OCI-LY7 (cell line): ENCODE data around the gene KYNU. TPM values are rescaled to one million over a fixed set of nuclear protein-coding genes. Genes with fewer than 3 reads are reported as not detected.
A peak's percentile ranks its signal among the peaks of the same experiment; 100 is the strongest.
"Not testable (repeated sequence)": the region's sequence is repeated elsewhere in the genome, so short reads cannot be mapped to it uniquely, and the experiment has no call there.

Experiments used
- BruUV-seq: library from RNA; stranded (reverse); fragments of 400-500 nt; replicated peaks from 2 replicates; lab custom pipeline; 2021; lab: Mats Ljungman, UMichigan
- CTCF ChIA-PET: fragments of 300-600 bp; sonication (Branson Sonifier 250); formaldehyde crosslinking; loops from one replicate; lab custom pipeline; 2022; ENCODE audit warnings: antibody characterized with exemption; ENCODE audit not compliant: unreplicated experiment; lab: Charles Lee
- POLR2A ChIA-PET: fragments of 300-600 bp; sonication (Branson Sonifier 250); formaldehyde crosslinking; loops from one replicate; lab custom pipeline; 2022; ENCODE audit warnings: antibody characterized with exemption; lab: Charles Lee
- DNase-seq: peaks from one replicate; pipeline ENCODE4 v3.0.0-alpha.2; 2015; ENCODE audit warnings: low spot score
- H2AFZ ChIP-seq: fragments of 200-600 bp; sonication (generic), shearing (Covaris generic); 2 replicates; pipeline ENCODE4 v1.6.1; 2014; ENCODE audit warnings: mild to moderate bottlenecking, antibody characterized with exemption, low read length, moderate library complexity
- H3K27ac ChIP-seq: fragments of 200-600 bp; sonication (generic); 2 replicates; pipeline ENCODE4 v1.5.1; 2014; ENCODE audit warnings: mixed run types, low read depth, mild to moderate bottlenecking, moderate library complexity, low read length, inconsistent platforms; ENCODE audit not compliant: poor library complexity, severe bottlenecking
- H3K36me3 ChIP-seq: fragments of 200-600 bp; sonication (generic); 2 replicates; pipeline ENCODE4 v1.6.1; 2014; ENCODE audit warnings: mild to moderate bottlenecking, antibody characterized with exemption, low read length, moderate library complexity, mixed read lengths; ENCODE audit not compliant: insufficient read depth
- H3K4me1 ChIP-seq: fragments of 200-600 bp; sonication (generic); 2 replicates; pipeline ENCODE4 v1.5.1; 2014; ENCODE audit warnings: mild to moderate bottlenecking, low read length; ENCODE audit not compliant: insufficient read depth, poor library complexity, severe bottlenecking
- H3K4me2 ChIP-seq: fragments of 200-600 bp; sonication (generic); 2 replicates; pipeline ENCODE4 v1.6.1; 2014; ENCODE audit warnings: mild to moderate bottlenecking, low read length
- H3K4me3 ChIP-seq: fragments of 200-600 bp; sonication (generic); 2 replicates; pipeline ENCODE4 v1.5.1; 2014; ENCODE audit warnings: mild to moderate bottlenecking, low read depth, low read length; ENCODE audit not compliant: poor library complexity, severe bottlenecking
- H3K79me2 ChIP-seq: fragments of 200-600 bp; sonication (generic); 2 replicates; pipeline ENCODE4 v1.6.1; 2016; ENCODE audit warnings: low read depth, mild to moderate bottlenecking, low read length, moderate library complexity, mixed read lengths; ENCODE audit not compliant: insufficient read depth
- H3K9me2 ChIP-seq: fragments of 200-600 bp; sonication (generic); 2 replicates; pipeline ENCODE4 v1.6.1; 2016; ENCODE audit warnings: mild to moderate bottlenecking, low read length, mixed read lengths; ENCODE audit not compliant: insufficient read depth
- H3K9me3 ChIP-seq: fragments of 200-600 bp; sonication (generic); 2 replicates; pipeline ENCODE4 v1.6.1; 2014; ENCODE audit warnings: mild to moderate bottlenecking, mixed run types, low read length, mixed read lengths
- H4K20me1 ChIP-seq: fragments of 200-600 bp; sonication (generic); 2 replicates; pipeline ENCODE4 v1.6.1; 2014; ENCODE audit warnings: mild to moderate bottlenecking, antibody characterized with exemption, low read length, moderate library complexity, mixed read lengths; ENCODE audit not compliant: insufficient read depth
- EZH2phosphoT487 ChIP-seq: fragments of 200-600 bp; sonication (generic); IDR thresholded peaks from 2 replicates; pipeline ENCODE4 v1.6.1; 2018; ENCODE audit warnings: low read depth, borderline replicate concordance, mild to moderate bottlenecking, mixed run types, antibody characterized with exemption, low read length, moderate library complexity, mixed read lengths
- intact Hi-C: fragments of 100-400 bp; cut with micrococcal nuclease; formaldehyde crosslinking; loops from one replicate; pipeline ENCODE4 v1.10.0; 2022; ENCODE audit not compliant: unreplicated experiment
- total RNA-seq, 2 experiments: library from RNA; depleted of rRNA in 1 of 2; stranded (reverse); fragments of >200 nt in 1 of 2; shearing (Covaris generic) in 1 of 2; gene quantifications; 2 replicates each; pipeline ENCODE4 v1.2.3, GENCODE V29; 2014 to 2022
- TF ChIP-seq, protein P1 (sequence below): fragments of 200-600 bp; sonication (generic); conservative IDR thresholded peaks from 2 replicates; pipeline ENCODE4 v1.5.1; 2014; ENCODE audit warnings: mild to moderate bottlenecking, antibody characterized with exemption, low read length, moderate library complexity, mixed read lengths

KYNU gene
- total RNA-seq, 2 experiments from 2014 or later, result 0.27 TPM; not detected in 1

DNA sequence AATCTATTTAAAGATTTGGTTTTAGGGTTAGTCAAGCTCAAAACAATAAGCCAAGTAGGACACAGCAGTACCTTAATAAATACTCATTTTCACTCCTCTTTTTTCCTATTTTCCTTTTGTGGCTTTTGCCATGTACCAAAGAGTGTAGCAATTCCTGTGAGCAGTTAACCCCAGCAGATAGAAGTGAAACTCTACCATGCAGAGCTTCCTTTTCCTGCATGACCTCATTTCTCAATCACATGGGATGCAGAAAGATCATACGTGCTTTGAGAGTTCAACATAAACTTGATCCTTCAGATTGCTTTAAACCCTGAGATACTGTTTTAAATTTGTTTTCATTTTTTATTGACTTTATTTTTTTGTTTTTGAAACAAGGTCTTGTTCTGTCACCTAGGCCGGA lies 152.7 kb downstream of the KYNU start:
- POLR2A ChIA-PET, result interaction anchor here (0.6 to 0.7 kb wide), 2 partner anchors 227 to 409 kb away, joined by 3 read pairs; no protein-coding TSS in a partner anchor
- no TSS peak for BruUV-seq
- Histone ChIP-seq H3K79me2 (no peaks in the 10 kb centered on the region), H3K4me1 (no peaks in the 10 kb centered on the region), H3K36me3 (no peaks in the 10 kb centered on the region), H4K20me1 (no peaks in the 10 kb centered on the region), H2AFZ (no peak overlapping the region), H3K4me2 (no peak overlapping the region), H3K9me3 (no peaks in the 10 kb centered on the region), H3K4me3 (no peak overlapping the region), H3K27ac (no peak overlapping the region), H3K9me2 (no peaks in the 10 kb centered on the region)
- CTCF ChIA-PET, result no interaction called here
- no peak for TF ChIP-seq EZH2phosphoT487
- peak; percentile 0 for DNase-seq
- intact Hi-C loops, result no loop called here

DNA sequence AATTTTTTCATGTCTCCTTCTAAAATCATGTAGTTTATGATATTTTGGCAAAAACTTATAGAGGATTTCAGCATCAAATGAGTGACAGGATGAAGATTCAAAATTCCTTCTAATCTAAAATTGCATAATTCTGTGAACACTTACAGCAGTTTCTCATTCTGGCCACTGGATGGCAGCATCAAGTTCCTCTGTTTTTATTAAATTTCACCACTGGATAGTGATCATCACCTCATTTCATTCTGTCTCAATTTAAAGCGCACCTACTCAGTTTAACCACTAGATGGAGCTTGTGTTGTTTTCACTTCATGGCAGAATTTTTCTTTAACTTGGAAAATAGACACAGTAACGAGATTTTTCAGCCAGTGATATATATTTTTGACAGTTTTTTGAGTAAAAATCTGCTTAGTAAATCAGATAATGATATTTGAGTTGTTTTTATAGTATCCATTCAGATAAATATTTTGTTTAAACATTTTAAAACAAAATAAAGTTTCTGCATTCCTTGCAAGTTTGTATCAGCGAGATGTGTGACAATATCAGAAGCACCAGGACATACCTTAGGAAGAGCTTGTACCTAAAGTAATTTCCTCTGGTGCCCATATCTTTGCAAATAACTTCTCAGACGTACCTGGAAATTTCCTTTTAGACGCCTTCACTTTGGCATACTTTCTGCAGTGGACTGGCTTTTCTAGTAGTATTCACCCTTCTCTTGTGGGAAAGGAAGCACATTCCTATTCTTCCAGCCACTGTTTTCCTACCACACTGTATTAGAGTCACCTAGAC lies 157.0 kb downstream of the KYNU start:
- no peaks in the 10 kb centered on the region for H3K9me3 ChIP-seq
- no peaks in the 10 kb centered on the region for H3K36me3 ChIP-seq
- no peak overlapping the region for H3K4me2 ChIP-seq
- no peak overlapping the region for H2AFZ ChIP-seq
- ChIA-PET CTCF (interaction anchor here (1.3 kb wide), 1 partner anchor 12 kb away, joined by 3 read pairs; no protein-coding TSS in a partner anchor), POLR2A (interaction anchor here (0.6 kb wide), 1 partner anchor 230 kb away, joined by 4 read pairs; no protein-coding TSS in a partner anchor)
- TF ChIP-seq EZH2phosphoT487, result no peak
- TF ChIP-seq, protein P1, sequence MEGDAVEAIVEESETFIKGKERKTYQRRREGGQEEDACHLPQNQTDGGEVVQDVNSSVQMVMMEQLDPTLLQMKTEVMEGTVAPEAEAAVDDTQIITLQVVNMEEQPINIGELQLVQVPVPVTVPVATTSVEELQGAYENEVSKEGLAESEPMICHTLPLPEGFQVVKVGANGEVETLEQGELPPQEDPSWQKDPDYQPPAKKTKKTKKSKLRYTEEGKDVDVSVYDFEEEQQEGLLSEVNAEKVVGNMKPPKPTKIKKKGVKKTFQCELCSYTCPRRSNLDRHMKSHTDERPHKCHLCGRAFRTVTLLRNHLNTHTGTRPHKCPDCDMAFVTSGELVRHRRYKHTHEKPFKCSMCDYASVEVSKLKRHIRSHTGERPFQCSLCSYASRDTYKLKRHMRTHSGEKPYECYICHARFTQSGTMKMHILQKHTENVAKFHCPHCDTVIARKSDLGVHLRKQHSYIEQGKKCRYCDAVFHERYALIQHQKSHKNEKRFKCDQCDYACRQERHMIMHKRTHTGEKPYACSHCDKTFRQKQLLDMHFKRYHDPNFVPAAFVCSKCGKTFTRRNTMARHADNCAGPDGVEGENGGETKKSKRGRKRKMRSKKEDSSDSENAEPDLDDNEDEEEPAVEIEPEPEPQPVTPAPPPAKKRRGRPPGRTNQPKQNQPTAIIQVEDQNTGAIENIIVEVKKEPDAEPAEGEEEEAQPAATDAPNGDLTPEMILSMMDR, result peak; percentile 100
- no peaks in the 10 kb centered on the region for H4K20me1 ChIP-seq
- DNase-seq, result peak; percentile 86
- H3K9me2 ChIP-seq, result no peaks in the 10 kb centered on the region
- intact Hi-C loops, result loop anchor here (1.0 to 2.0 kb wide), 2 partner anchors 190 to 225 kb away; no protein-coding TSS in a partner anchor
- no peak overlapping the region for H3K27ac ChIP-seq
- no TSS peak for BruUV-seq
- H3K79me2 ChIP-seq, result no peaks in the 10 kb centered on the region
- H3K4me3 ChIP-seq, result no peak overlapping the region
- no peaks in the 10 kb centered on the region for H3K4me1 ChIP-seq

DNA sequence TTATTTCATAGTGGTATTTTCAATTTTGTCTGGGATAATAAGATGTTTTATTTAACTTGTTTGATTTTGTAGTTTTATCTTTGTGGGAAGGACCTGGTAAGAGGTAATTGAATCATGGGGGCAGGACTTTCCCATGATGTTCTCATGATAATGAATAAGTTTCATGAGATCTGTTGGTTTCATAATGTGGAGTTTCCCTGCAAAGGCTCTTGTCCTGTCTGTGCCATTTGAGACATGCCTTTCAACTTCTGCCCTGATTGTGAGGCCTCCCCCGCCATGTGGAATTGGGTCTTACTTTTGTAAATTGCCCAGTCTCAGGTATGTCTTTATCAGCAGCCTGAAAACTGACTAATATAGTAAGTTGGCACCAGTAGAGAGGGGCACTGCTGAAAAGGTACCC lies 174.0 kb downstream of the KYNU start:
- Histone ChIP-seq H3K9me2 (no peaks in the 10 kb centered on the region), H3K4me2 (no peak overlapping the region), H3K79me2 (no peaks in the 10 kb centered on the region), H3K27ac (no peak overlapping the region), H4K20me1 (no peaks in the 10 kb centered on the region), H3K4me3 (no peak overlapping the region), H3K36me3 (no peaks in the 10 kb centered on the region), H3K4me1 (no peaks in the 10 kb centered on the region), H2AFZ (no peak overlapping the region), H3K9me3 (no peaks in the 10 kb centered on the region)
- TF ChIP-seq EZH2phosphoT487, result no peak
- TF ChIP-seq, protein P1, result no peak
- ChIA-PET POLR2A (no interaction called here), CTCF (no interaction called here)
- no TSS peak for BruUV-seq
- no peak for DNase-seq
- intact Hi-C loops, result no loop called here

DNA sequence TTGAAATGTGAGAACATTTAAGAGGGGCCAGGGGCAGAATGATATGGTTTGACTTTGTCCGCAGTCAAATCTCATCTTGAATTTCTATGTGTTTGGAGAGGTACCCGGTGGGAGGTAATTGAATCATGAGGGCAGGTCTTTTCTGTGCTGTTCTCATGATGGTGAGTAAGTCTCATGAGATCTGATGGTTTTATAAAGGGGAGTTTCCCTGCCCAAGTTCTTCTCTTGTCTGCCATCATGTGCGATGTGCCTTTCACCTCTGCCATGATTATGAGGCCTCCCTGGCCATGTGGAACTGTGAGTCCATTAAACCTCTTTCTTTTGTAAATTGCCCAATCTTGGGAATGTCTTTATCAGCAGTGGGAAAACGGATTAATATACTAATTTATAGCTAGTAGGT lies 176.0 kb downstream of the KYNU start:
- H2AFZ ChIP-seq, H4K20me1 ChIP-seq, H3K9me3 ChIP-seq, H3K9me2 ChIP-seq, H3K27ac ChIP-seq, H3K4me1 ChIP-seq, POLR2A ChIA-PET, intact Hi-C loops, BruUV-seq, H3K79me2 ChIP-seq, H3K4me2 ChIP-seq, H3K36me3 ChIP-seq, H3K4me3 ChIP-seq, CTCF ChIA-PET, DNase-seq: not testable (repeated sequence)
